GDM1 (cell line): ENCODE data around the gene ARHGAP33.
"Not testable (repeated sequence)": the region's sequence is repeated elsewhere in the genome, so short reads cannot be mapped to it uniquely, and the experiment has no call there.

ENCODE experiments used
- DNase-seq: peaks from one replicate; lab custom pipeline; 2025; lab: John Stamatoyannopoulos, UW

ARHGAP33 gene

DNA sequence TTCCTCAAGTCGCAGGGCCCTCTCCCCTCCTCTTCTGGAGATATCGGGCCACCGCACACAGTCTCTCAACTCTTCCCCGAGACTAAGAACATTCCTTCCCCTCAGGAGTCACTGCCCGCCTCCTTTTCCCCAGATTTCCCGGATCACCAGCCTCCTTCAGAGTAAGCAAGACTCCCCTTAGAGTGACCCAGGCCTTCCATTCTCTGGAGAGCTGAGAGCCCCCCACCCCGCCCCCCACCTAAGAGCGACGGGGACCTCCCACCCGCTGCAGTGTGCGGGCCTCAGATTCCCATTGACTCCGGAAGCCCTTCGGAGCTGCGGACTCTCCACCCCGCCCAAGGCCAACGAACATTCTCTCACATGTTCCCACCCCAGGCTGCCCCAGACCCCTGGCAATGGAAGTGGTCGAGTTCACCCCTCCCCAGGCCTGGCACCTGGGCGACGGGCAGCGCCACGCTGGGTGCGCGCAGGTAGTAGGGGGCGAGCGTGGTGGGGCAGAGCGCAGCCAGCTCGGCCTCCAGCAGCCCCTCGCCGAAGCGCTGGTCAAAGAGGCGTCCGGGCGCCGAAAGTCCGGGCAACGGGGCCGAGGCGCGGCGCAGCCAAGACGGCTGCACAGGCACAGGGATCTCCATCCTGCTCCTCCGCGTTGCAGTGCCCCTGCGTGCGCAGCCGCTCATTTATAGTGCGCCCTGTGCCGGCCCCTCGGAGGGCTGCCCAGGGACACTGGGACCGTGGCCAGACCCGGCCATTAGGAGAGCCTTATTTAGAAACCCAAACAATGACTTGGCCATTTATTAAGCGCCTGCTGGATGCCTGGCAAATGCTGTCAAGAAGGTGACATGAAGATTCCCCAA, 18.8 kb upstream of the ARHGAP33 start, which contains the start of gene HSPB6:
Gene HSPB6 (minus strand): TSS at position 653 of the 854 bp plus-strand sequence. CDS start 21 bp downstream, at position 632.
- no peak for DNase-seq

DNA sequence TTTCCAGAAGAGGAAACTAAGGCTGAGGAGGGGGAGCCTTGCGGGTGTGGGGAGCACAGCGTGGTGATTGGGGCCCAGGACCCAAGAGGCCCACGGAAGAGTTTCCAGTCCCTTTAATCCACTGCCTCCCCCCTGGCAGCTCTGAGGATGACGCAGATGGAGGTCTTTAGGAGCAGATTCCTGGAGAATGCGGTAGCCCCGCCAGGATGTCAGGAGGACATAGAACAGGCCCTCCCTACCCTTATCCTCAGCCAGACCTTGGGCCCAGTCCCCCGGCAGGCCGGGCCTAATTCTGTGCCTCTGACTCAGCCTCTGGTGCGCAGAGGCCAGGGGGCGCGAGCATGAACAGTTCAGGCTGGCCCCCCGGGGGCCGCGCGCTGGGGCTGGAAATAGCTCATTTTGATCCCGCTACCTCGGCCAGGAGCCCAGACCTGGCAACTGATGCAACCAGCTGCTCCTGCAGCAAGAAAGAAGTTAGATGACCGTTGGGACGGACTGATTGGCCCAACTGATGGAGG, 18.1 kb upstream of the ARHGAP33 start:
- no peak for DNase-seq

- DNase-seq, result peak; percentile 98
Observed at GRCh38 chr19:35757749-35758608, 17.4 kb upstream of the ARHGAP33 start, which contains the start of gene PROSER3. TSS of gene PROSER3 (plus strand) at chr19:35758176. CDS start at chr19:35758216, 40 bp downstream.

- DNase-seq, result no peak
Observed at GRCh38 chr19:35759697-35760096, 15.7 kb upstream of the ARHGAP33 start.

DNA sequence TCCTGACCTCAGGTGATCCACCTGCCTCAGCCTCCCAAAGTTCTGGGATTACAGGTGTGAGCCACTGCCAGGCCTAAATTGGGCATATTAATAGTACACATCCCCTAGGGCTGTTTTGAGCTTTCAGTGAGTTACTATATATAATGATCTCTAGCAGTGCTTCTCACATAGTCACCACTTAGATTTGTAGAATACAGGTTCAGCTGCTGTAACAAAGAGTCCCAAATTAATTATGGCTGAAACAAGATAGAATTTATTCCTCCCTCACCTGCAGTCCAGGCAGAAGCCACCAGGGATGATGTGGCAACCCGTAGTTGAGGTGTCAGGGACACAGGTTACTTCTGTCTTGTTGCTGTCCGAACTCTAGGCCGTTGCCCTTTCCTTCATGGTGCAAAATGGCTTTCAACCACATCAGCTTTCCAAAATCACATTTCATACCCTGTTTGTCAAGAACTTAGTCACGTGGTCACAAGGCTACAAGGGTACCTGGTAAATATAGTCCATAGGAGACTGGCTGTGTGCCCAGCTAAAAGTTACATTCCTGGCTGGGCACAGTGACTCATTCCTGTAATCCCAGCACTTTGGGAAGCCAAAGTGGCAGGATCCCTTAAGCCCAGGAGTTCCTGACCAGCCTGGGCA, 14.5 kb upstream of the ARHGAP33 start:
- no peak for DNase-seq

DNA sequence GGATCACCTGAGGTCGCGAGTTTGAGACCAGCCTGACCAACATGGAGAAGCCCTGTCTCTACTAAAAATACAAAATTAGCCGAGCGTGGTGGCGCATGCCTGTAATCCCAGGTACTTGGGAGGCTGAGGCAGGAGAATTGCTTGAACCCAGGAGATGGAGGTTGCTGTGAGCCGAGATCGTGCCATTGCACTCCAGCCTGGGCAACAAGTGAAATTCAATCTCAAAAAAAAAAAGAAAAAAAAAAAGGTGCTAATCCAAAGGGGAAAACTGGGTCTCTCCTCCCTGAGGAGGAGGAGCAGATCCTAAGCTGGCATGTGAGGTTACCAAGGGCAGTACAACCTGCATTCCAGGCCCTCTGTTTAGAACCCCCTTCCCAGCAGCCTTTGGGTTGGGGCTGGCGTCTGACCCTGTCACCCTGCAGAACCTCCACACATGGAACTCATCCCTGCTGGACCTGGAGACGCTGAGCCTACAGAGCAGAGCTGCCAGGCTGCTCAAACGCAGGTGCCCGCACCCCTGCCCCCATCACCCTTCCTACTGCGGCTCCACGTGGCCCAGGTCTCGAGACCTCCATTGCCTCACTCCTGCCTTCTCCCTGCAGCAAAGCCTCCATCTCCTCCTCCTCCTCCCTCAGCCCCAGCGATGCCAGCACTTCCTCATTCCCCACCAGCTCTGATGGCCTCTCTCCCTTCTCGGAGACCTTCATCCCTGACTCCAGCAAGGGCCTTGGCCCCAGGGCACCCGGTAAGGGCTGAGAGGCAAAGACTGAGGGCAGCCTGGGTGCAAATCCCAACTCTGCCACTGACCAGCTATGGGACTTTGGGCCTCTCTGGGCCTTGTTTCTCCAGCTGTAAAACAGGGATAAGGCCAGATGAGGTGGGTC, 10.7 kb upstream of the ARHGAP33 start:
- DNase-seq, result no peak

DNA sequence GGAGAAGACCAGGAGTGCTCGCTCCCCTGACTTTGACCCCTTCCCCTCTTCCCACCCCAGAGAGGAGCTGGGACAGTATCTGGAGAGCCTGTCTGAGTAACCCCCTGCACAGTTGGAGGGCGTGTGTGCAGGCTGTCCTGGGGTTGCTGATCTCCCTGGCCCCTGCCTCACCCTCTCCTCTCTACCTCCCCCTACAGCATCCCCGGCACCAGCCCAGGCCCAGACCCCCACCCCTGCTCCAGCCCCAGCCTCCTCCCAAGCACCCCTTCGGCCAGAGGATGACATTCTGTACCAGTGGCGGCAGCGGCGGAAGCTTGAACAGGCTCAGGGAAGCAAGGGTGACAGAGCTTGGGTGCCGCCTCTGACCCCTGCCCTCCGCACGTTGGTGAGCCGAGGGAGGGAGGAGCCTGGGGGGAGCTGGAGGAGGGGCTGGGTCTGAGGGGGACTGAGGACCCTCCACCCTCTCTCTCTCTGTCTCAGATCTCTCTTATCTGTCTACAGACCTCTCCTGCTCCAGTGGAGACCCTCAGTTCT, 8.7 kb upstream of the ARHGAP33 start:
- DNase-seq, result no peak

DNA sequence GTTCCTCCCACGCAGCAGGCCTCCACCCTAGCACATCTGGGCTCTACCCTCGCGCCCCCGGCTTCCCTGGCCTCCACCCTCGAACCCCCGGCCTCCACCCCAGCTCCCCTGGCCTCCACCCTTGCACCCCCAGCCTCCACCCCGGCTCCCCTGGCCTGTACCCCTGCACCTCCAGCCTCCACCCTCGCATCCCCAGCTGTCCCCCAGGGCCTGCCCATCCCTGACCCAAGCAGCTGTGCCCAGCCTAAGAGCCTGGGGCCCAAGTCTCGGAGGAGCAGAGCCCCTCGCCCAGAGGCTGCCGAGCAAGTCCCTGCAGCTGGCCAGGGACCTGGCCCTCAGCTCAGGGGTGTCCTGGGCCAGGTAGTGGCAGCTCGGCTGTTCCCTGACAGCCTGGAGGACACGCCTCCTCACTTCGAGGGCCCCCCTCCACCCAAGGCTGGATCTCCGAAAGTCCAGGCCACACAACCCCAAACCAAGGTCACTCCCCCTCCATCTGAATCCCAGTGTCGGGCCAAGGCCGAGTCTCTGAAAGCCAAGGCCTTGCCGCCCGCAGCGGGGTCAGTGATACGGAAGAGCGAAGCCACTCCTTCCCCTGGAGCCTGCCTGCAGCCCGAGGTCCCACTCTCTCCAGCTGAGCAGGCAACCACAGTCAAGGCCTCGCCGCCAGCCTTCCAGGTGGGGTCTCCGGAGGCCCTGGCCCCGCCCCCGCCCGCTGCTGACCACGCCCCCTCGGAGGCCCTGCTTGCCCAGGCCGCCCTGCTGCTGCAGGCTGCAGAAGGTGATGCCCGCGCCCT, 7.9 kb upstream of the ARHGAP33 start:
- DNase-seq, result no peak

DNA sequence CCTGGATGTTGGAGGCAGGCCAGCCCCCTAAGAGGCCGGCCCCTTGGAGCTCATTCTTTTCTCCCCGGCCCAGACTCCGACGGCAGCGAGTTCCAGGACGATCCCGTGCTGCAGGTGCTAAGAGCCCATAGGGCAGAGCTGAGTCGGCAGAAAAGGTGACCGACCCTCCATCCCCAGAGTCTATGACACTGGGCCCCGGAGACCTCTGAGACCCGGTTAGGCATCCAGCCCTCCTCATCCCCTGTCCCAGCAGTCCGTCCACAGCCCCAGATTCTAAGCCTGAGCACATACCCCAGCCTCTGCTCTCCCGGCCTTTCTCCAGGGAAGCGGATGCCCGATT, 7.3 kb upstream of the ARHGAP33 start:
- no peak for DNase-seq

DNA sequence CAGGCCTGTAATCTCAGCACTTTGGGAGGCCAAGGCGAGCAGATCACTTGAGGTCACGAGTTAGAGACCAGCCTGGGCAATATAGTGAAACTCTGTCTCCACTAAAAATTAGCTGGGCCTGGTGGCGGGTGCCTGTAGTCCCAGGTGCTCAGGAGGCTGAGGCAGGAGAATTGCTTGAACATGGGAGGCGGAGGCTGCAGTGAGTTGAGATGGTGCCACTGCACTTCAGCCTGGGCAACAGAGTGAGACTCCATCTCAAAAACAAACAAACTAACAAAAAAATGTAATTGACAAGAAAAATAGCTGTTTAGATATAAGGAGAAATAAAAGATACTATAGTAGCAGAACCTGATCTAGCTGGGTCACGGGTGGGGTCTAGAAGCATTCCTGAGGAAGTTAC, 3.0 kb upstream of the ARHGAP33 start:
- DNase-seq, result not testable (repeated sequence)

- DNase-seq, result no peak
Observed at GRCh38 chr19:35773020-35773806, 2.2 kb upstream of the ARHGAP33 start.

GRCh38 chr19:35774274-35775045, 904 bp upstream of the ARHGAP33 start:
- no peak for DNase-seq

DNA sequence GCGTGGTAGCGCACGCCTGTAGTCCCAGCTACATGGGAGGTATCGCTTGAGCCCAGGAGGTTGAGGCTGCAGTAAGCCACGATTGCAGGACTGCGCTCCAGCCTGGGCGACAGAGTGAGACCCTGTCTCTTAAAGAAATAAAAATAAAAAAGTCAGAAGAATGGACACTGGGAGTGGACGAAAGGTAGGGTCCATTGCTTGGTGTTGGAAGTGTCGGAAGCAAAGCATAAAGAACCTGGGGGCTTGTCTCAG, 392 bp upstream of the ARHGAP33 start:
- DNase-seq, result no peak

DNA sequence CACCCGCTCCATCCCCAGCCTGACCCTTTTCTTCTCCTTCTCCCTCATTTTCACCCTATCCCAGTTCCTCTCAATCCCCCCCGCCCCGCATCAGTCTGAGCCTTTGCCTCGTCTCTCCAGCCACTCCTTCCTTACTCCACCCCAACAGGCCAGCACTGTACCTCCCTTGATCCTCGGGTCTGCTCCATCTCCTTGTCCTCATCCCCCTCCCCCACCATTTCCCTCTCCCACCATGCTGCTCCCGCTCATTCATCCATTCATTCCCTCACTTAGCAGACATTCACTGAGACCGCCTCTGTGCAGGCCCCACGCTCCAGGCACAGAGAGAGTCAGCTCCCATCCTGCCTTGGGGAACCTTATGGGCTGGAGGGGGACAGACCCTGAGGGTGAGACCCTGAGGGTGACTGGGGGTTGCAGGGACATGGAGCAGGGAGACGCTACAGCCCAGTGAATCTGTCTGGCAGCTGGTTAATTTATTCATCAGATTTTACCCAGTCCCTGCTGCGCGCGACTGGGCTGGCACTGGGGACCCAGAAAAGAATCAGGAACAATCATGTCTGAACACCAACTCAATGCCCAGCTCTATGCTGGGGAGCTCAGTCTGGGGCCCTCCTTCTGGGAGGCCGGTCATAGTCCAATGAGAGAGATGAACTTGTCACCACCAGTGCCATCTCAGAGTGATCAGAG, 881 bp downstream of the ARHGAP33 start:
- no peak for DNase-seq

DNA sequence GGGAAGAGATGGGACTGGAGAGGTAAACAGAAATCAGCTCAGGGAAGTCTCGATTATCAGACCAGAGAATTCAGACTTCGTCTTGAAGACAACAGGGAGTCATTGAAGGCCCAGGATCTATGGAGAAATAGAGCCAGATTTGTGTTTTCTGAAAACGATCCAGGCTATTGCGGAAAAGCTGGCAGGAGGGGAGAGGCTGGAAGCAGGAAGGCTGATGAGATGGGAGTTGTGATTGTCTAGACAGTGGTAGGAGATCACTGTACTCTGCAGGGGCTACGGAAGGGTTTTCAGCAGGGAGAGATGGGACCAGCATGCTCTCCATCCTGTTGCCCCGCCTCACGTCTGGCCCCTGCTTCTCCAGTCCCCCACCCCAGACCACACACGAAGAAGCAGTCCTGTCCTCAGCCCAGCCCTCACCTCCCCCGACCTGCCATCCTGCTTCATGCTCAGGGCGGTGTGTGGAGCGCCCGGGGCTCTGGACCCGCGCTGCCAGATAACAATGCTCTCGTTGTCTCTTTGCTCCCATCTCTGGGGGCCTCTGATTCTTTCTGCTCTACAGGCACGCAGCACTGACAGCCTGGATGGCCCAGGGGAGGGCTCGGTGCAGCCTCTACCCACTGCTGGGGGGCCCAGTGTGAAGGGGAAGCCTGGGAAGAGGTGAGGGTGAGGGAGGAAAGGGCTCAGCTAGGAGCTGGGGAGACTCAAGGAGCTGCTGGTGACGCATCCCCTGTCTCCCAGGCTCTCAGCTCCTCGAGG, 1.9 kb downstream of the ARHGAP33 start:
- DNase-seq, result no peak

- no peak for DNase-seq
Observed at GRCh38 chr19:35777961-35778360, 2.6 kb downstream of the ARHGAP33 start.

DNA sequence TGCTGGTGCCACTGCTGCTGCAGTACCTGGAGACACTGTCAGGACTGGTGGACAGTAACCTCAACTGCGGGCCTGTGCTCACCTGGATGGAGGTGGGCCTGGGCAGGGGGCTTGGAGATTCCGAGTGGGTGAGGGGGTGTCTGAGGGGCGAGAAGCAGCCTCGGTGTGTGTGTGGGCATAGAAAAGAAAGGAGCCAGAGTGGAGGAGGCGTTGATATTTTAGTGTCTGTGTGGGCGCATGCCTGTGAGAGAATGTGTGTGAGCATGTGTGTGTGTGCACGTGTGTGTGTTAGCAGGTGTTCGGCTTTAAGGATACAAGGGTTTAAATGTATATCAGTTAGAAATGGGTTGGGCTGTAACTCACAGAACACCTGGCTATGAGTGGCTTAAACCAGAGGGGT, 3.7 kb downstream of the ARHGAP33 start:
- no peak for DNase-seq
